Activated CD8-positive, alpha-beta memory T cell treated with anti-CD3 and anti-CD28 coated beads for 36 hours (primary cell): Measurements from ENCODE around the gene MAPK11. TPM values are rescaled to one million over a fixed set of nuclear protein-coding genes. Genes with fewer than 3 reads are reported as not detected.

Experiments used
- total RNA-seq, 2 experiments: library from RNA; stranded (reverse); gene quantifications; one replicate each; pipeline ENCODE4 v1.2.3, GENCODE V29; 2021

The MAPK11 gene
- total RNA-seq, 2 experiments from 2014 or later, result 10.6 to 11.4 TPM

Other genes starting within 250 kb of the MAPK11 start
- gene TTLL8, start 212.1 kb downstream of the MAPK11 start, total RNA-seq, result not detected
- gene MLC1, start 185.0 kb downstream of the MAPK11 start, total RNA-seq, result under 1 TPM; 0.32 to 0.40 TPM
- gene MOV10L1, start 180.4 kb downstream of the MAPK11 start, total RNA-seq, result not detected
- gene PANX2, start 99.6 kb downstream of the MAPK11 start, total RNA-seq, result 1 to 10 TPM; 1.1 to 1.4 TPM
- 10 to 100 TPM; 98.2 to 99.6 TPM for gene TRABD, start 84.5 kb downstream of the MAPK11 start, total RNA-seq
- gene SELENOO, start 69.4 kb downstream of the MAPK11 start, total RNA-seq, result 10 to 100 TPM; 24.0 to 26.3 TPM
- gene TUBGCP6, start 25.4 kb downstream of the MAPK11 start, total RNA-seq, result 10 to 100 TPM; 44.1 to 46.6 TPM
- gene HDAC10, start 19.1 kb downstream of the MAPK11 start, total RNA-seq, result 10 to 100 TPM; 42.1 to 42.8 TPM
- 10 to 100 TPM; 12.0 to 13.8 TPM for gene MAPK12, start 8.7 kb downstream of the MAPK11 start, total RNA-seq
- gene PLXNB2, start 37.3 kb upstream of the MAPK11 start, total RNA-seq, result 10 to 100 TPM; 10.9 to 12.0 TPM
- gene DENND6B, start 56.6 kb upstream of the MAPK11 start, total RNA-seq, result 1 to 10 TPM; 4.3 to 4.4 TPM
- 10 to 100 TPM; 48.4 to 51.1 TPM for gene PPP6R2, start 72.9 kb upstream of the MAPK11 start, total RNA-seq
- gene SBF1, start 204.7 kb upstream of the MAPK11 start, total RNA-seq, result 100 to 1,000 TPM; 126 to 130 TPM
- gene ADM2, start 211.2 kb upstream of the MAPK11 start, total RNA-seq, result 1 to 10 TPM; 5.2 to 7.0 TPM
- under 1 TPM; 0.17 to 0.42 TPM for gene MIOX, start 216.5 kb upstream of the MAPK11 start, total RNA-seq
- 10 to 100 TPM; 78.2 to 78.4 TPM for gene LMF2, start 237.3 kb upstream of the MAPK11 start, total RNA-seq
- 100 to 1,000 TPM; 152 to 153 TPM for gene NCAPH2, start 237.8 kb upstream of the MAPK11 start, total RNA-seq